Ectodermal cell (in vitro differentiated cells): Measurements from ENCODE around the gene ISY1.
"Not testable (repeated sequence)": the region's sequence is repeated elsewhere in the genome, so short reads cannot be mapped to it uniquely, and the experiment has no call there.

Experiments used
- H3K27ac ChIP-seq: 2 replicates; pipeline ENCODE4 v1.7.0; 2013; ENCODE audit warnings: mild to moderate bottlenecking, low read depth, low read length; ENCODE audit not compliant: insufficient read depth, poor library complexity, severe bottlenecking
- H3K27me3 ChIP-seq: 2 replicates; pipeline ENCODE4 v1.7.0; 2013; ENCODE audit warnings: mild to moderate bottlenecking, low read length; ENCODE audit not compliant: insufficient read depth, control insufficient read depth, poor library complexity, severe bottlenecking
- H3K36me3 ChIP-seq: one replicate; pipeline ENCODE4 v1.7.0; 2013; ENCODE audit warnings: low read length; ENCODE audit not compliant: control insufficient read depth, insufficient read depth
- H3K4me1 ChIP-seq: one replicate; pipeline ENCODE4 v1.7.0; 2013; ENCODE audit warnings: low read length; ENCODE audit not compliant: control insufficient read depth, insufficient read depth
- H3K4me3 ChIP-seq: 2 replicates; pipeline ENCODE4 v1.7.0; 2013; ENCODE audit warnings: low read depth, low read length, control low read depth; ENCODE audit not compliant: insufficient read depth
- H3K9me3 ChIP-seq: 2 replicates; pipeline ENCODE4 v1.7.0; 2013; ENCODE audit warnings: mild to moderate bottlenecking, low read length, moderate library complexity; ENCODE audit not compliant: control insufficient read depth
- WGBS, 2 experiments: methylation state at CpG; one replicate each; pipeline ENCODE4 v1.1.7; 2013; ENCODE audit warnings: missing lambda C conversion rate in 2 of 2; 5-methylcytosine and 5-hydroxymethylcytosine counted together

Gene ISY1

DNA sequence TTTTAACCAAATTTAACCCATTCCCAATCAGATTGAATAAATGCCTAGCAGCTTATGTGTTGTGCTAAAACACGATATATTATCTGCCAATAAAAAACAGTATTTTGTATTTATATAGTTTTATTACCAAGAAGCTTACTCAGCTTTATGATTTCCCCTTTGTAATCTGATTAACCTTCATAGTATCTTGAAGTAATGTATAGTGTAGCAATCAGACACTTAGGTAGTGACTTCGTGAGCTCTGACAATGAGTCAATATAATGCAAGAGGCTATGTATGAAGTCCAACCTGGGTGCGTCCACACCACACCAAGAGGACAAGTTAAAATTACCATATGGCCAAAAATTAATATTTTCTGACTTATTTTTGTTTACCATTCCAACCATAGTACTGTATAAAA lies 24.9 kb upstream of the ISY1 start:
- Histone ChIP-seq H3K27ac (no peak overlapping the region), H3K36me3 (no peaks in the 10 kb centered on the region), H3K4me3 (no peak overlapping the region), H3K27me3 (no peaks in the 10 kb centered on the region), H3K4me1 (no peaks in the 10 kb centered on the region), H3K9me3 (no peaks in the 10 kb centered on the region)
- WGBS, 2 experiments: 86 to 96% methylated on average over 2 of the region's 3 CpGs

DNA sequence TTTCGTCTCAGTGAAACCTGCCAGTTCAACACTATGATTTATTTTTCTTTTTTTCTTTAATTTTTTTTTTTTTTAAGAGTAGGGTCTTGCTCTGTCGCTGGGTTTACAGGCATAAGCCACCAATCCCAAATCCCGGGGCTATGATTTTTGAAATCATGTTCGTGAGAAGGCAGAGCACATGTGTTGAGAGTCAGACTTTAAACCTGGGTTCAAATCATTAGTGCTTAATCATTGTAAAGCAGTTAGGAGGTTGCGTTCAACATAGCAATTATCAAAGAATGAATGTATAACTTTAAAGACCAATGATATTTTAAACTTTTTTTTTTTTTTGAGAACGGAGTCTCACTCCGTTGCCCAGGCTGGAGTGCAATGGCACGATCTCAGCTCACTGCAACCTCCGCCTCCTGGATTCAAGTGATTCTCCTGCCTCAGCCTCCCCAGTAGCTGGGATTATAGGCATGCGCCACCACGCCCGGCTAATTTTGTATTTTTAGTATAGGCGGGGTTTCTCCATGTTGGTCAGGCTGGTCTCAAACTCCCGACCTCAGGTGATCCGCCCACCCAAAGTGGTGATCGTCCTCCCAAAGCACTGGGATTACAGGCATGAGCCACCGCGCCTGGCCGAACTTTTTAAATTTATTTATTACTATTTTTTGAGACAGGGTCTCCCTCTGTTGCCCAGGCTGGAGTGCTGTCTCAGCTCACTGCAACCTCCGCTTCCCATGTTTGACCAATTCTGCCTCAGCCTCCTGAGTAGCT lies 24.1 kb upstream of the ISY1 start:
- H3K27ac ChIP-seq, H3K4me1 ChIP-seq, H3K9me3 ChIP-seq, H3K36me3 ChIP-seq, H3K27me3 ChIP-seq: not testable (repeated sequence)
- peak overlapping the region; percentile 96 for H3K4me3 ChIP-seq
- WGBS, 2 experiments: 91% methylated on average over 19 to 20 of the region's 20 CpGs

DNA sequence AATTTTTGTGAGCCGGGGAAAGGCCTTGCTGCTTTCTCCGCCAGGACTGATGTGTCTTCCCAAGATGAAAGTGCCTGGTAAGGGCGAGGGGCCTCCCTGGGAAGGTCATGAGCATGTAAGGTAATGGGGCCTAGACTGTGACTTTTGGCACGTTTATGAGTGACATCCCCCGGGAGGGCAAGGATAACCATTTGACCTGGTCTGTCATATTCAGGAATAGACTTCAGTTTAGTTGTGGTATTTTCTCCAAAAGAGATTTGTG lies 23.5 kb upstream of the ISY1 start:
- no peaks in the 10 kb centered on the region for H3K27me3 ChIP-seq
- WGBS, 2 experiments: 21 to 24% methylated on average over 5 of the region's 5 CpGs

GRCh38 chr3:129183569-129184395 lies 22.9 kb upstream of the ISY1 start, which contains the start of gene CNBP:
Gene CNBP, minus strand, starts transcription at chr3:129183896. Its CDS starts 12,139 bp downstream, at chr3:129171757.
- H3K27ac ChIP-seq: peak within 1 kb of the TSS; percentile 94
- H3K4me1 ChIP-seq: no peaks in the 10 kb centered on the region
- 0% methylated on average over 83 of the region's 83 CpGs for WGBS, 2 experiments
- H3K27me3 ChIP-seq: no peaks in the 10 kb centered on the region
- H3K9me3 ChIP-seq: no peaks in the 10 kb centered on the region
- H3K4me3 ChIP-seq: peak within 1 kb of the TSS; percentile 96
- peaks cover 2% of the 10 kb centered on the region for H3K36me3 ChIP-seq

More for the DNA sequence above, 23.5 kb upstream of the ISY1 start:
- H3K9me3 ChIP-seq: no peaks in the 10 kb centered on the region
- H3K36me3 ChIP-seq: no peaks in the 10 kb centered on the region
- H3K27ac ChIP-seq: peak overlapping the region; percentile 77
- peak overlapping the region; percentile 96 for H3K4me3 ChIP-seq
- no peaks in the 10 kb centered on the region for H3K4me1 ChIP-seq

DNA sequence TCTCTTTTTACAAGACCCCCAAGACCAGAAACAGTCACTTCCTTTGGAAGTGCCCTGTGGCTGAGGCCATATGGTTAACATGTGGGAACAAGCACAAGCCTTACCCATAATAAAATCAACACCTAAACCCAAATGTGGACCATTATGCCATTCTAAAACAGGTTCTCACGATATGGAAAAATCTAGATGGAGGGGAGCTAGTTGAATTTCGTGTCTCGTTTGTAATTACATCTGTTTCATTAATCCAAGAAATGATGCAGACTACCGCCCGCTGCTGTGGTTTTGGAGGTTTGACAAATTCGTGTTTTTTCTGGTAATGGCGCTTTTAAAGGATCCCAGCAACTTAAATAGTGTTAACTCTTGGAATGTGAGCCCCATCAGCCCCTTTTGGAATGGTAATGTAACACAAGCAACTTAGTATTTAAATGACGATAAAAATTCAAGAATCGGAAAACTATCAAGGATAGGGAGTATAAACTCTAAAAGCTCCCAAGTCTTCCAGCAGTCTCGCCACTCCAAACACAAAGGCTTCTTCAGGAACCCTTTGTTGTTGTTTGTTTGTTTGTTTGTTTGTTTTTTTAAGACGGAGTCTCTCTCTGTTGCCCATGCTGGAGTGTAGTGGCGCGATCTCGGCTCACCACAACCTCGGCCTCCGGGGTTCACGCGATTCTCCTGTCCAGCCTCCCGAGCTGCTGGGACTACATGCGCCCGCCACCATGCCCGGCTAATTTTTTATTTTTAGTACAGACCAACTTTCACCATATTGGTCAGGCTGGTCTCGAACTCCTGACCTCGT lies 21.7 kb upstream of the ISY1 start:
- 1% methylated on average over 21 to 24 of the region's 24 CpGs for WGBS, 2 experiments
- Histone ChIP-seq H3K4me1 (no peaks in the 10 kb centered on the region), H3K36me3 (peaks cover 5% of the 10 kb centered on the region), H3K27me3 (no peaks in the 10 kb centered on the region), H3K4me3 (peak overlapping the region; percentile 96), H3K9me3 (no peaks in the 10 kb centered on the region), H3K27ac (peak overlapping the region; percentile 94)

DNA sequence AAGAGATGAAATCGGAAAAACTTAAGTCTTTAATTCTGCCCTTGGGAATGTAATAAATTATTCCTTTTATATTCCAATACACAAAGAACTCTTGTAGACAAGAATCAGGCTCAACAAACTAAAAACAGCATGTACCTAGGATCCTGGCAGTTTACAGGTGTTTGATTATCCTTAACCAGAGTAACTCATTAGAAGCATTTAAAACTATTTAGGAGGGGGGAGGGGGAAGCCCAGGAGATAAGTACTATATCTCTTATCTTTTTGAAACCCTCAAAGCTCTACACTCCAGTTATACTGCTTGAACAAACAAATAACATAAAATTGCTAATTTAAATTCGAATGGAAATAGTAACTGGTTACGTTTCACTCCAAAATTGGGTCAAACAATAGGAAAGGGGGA lies 21.0 kb upstream of the ISY1 start:
- H3K36me3 ChIP-seq: peaks cover 9% of the 10 kb centered on the region
- H3K9me3 ChIP-seq: no peaks in the 10 kb centered on the region
- peak overlapping the region; percentile 96 for H3K4me3 ChIP-seq
- H3K4me1 ChIP-seq: no peaks in the 10 kb centered on the region
- no peaks in the 10 kb centered on the region for H3K27me3 ChIP-seq
- WGBS, 2 experiments: 18% methylated on average over 2 of the region's 3 CpGs; no CpG with 5 or more reads in 1 of the 2 experiments
- H3K27ac ChIP-seq: no peak overlapping the region

GRCh38 chr3:129180461-129180860 lies 19.6 kb upstream of the ISY1 start:
- Histone ChIP-seq H3K27ac (no peak overlapping the region), H3K9me3 (no peaks in the 10 kb centered on the region), H3K27me3 (no peaks in the 10 kb centered on the region), H3K4me3 (no peak overlapping the region), H3K4me1 (no peaks in the 10 kb centered on the region), H3K36me3 (peaks cover 12% of the 10 kb centered on the region)
- 86 to 92% methylated on average over 1 of the region's 1 CpG for WGBS, 2 experiments

DNA sequence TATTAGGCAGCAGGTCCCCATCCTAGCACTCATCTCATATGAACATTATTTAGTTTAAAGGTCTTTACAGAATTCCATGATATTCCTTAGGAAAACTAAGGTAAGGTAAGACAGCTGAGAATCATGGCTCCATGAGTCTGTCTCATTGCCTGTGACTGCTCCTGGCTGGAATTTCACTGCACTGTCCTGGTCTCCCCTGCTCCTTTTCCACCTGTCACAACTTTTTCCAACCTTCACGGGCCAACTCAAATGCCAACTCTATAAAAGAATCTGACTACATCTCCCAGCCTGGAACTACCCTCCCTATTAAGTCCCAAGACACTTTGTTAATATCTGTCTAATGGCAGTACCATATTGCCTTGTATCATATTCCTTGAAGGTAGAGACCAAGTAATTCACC lies 15.2 kb upstream of the ISY1 start:
- H3K4me1 ChIP-seq: no peaks in the 10 kb centered on the region
- no peaks in the 10 kb centered on the region for H3K9me3 ChIP-seq
- H3K27me3 ChIP-seq: no peaks in the 10 kb centered on the region
- H3K27ac ChIP-seq: peak overlapping the region; percentile 16
- 96% methylated on average over 1 of the region's 1 CpG for WGBS, 2 experiments
- H3K4me3 ChIP-seq: no peak overlapping the region
- peaks cover 20% of the 10 kb centered on the region for H3K36me3 ChIP-seq

DNA sequence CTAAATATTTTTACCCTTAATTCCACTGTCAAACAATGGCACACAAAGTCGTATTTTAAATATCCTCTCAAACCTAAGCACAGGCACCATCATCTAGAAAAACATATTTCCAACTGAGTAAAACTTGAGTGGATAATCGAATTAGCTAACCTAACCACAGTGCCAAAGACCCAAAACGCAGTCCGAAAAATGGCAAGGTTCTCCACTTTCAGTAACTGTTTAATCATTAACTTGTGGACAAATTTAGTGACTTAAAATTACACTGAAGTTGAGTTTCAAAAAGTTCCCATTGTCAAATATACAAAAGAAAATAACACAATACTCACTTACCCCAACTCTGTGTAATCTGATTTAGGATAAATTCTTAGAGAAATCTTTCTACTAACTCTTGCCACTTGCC lies 12.9 kb upstream of the ISY1 start:
- Histone ChIP-seq H3K27me3 (no peaks in the 10 kb centered on the region), H3K4me1 (no peaks in the 10 kb centered on the region), H3K36me3 (peaks cover 29% of the 10 kb centered on the region), H3K4me3 (no peak overlapping the region), H3K27ac (no peak overlapping the region), H3K9me3 (no peaks in the 10 kb centered on the region)
- WGBS, 2 experiments: 92 to 93% methylated on average over 4 of the region's 4 CpGs

- WGBS, 2 experiments: 95% methylated on average over 2 of the region's 2 CpGs; no CpG with 5 or more reads in 1 of the 2 experiments
- Histone ChIP-seq H3K36me3 (peaks cover 28% of the 10 kb centered on the region), H3K4me1 (no peaks in the 10 kb centered on the region), H3K9me3 (no peaks in the 10 kb centered on the region), H3K27ac (no peak overlapping the region), H3K4me3 (no peak overlapping the region), H3K27me3 (no peaks in the 10 kb centered on the region)
Observed at GRCh38 chr3:129173206-129173605, 12.3 kb upstream of the ISY1 start.
